Activated CD8-positive, alpha-beta memory T cell treated with anti-CD3 and anti-CD28 coated beads, Interleukin-2, amount 50 U/mL, for 24 hours (primary cell): ENCODE measurements around the gene GPC3.

Experiments
- DNase-seq: peaks from one replicate; pipeline ENCODE4 v3.0.0-alpha.2; 2020; ENCODE audit errors: extremely low read depth

GPC3 gene

DNA sequence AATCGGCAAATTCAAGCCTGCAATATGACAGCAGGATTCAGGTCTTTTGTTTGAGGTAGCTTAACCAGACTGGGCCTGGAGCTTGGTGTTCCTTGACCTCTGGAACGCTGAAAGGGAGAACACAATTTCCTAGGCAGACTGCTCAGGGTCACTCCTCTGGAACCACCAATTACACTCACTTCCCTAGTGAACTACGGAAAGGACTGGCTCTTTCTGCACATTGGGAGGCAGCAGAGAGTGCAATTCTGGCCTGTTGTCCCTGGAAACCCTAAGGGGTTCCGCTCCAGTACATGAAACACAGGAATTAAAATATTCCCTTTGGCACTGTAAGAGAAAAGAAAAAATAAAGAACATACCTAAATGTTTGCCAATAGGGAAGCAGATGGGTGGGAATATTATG, 58.6 kb downstream of the GPC3 start:
- DNase-seq: no peak

DNA sequence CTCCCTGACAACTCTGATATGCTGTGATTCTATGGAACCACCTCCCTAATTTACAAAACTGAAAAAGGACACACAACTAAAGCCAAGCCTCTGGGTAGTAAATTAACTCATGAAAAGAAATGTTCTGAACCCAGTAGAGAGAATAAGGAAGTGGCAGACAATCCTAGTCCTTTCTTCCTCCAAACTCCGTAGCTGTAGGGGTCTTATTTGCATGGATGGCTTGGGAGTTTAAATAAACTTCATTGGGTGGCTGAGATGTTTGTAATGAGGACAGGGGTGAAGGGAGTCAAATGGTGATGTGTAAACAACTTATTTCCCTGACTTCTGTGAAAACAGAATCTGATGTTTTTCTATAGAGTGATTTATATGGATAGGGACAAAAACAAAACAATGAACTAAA, 59.3 kb downstream of the GPC3 start:
- DNase-seq: no peak

- DNase-seq: no peak
Observed at GRCh38 chrX:133924548-133924947, 60.8 kb downstream of the GPC3 start.

DNA sequence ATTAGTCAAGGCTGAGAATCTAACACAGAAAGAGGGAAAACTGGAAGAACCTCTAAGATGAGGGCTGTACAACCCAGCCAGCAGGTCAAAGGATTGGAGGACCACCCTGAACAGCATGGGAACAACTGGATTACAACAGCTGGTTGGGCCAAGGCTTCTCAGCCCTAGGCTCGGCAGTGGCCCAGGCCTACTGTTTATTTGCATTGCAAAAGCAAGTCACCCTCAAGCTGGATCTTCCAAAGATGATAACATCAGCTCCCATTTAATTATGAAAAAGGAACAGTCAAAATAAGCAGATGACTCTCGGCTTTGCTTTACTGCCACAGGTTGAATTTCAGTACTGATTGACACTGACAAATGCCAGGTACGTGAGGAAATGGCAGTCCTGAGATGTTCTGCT, 61.8 kb downstream of the GPC3 start:
- no peak for DNase-seq

GRCh38 chrX:133923113-133923512, 62.3 kb downstream of the GPC3 start:
- DNase-seq: no peak

DNA sequence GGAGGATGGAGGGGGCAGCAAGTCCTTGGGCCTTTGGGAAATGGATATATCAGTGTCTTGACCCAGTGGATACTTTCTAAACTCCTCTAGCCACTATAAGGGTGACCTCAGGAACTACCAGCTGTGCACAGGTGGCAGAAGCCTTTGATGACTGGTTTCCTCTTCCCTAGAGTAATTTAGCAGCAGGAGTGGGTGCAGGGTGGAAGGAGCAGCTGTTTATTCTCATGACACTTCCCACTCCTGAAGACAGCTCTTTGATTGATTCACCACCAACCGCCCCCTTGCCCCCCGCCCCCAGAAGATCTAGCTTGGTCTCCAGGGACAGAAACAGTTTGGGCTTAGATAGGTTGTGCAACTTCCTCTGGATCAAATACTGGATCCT, 63.0 kb downstream of the GPC3 start:
- no peak for DNase-seq

DNA sequence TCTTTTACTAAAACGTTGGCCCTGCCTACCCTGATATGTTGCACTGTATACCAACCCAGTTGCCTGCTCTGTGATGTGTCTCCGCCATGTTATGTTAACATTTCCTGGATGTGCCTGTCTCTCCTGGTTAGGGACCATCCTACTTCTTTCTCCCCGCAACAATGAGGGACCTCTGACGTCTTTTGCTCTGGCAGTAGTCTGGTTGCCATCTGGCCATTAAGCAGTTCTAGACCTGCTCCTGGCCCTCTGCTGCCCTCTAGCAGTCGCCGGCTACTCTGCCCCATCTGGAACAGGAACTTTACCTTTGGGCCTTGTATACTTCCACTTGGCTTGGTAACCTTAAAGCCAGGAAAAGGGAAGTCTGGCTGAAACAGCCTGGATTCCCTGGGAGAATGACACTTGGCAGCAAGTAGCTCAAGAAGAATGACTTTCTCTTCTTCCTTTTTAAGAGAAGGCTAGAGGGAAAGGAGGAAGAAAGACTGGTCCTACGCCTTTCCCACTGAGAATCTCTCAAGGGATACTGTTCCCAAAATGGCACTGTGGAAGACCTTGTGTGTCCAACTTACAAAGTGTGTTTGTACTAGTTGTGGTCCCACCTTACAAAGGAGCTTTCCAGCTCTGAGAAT, 63.5 kb downstream of the GPC3 start:
- no peak for DNase-seq

DNA sequence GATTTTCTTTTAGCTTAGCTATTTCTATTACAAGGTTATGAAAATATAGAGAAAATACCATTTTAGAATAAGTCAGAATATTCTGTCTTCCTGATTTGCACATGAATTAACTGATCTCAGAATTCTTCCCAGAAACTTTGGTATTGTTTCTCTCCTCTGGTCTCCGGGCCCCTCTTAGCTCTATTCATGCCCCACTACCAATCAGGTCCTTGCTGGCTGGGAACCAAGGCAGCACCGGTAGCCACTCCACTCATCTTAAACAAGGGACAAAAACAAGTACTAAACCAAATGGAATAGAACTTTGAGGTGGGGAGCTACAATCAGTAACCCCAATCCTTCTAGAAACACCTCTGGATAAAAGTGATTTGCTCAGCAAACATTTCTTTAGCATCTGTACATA, 64.3 kb downstream of the GPC3 start:
- no peak for DNase-seq

- no peak for DNase-seq
Observed at GRCh38 chrX:133918361-133918771, 67.0 kb downstream of the GPC3 start.

- no peak for DNase-seq
Observed at GRCh38 chrX:133916984-133917722, 68.2 kb downstream of the GPC3 start.

- no peak for DNase-seq
Observed at GRCh38 chrX:133913658-133914388, 71.6 kb downstream of the GPC3 start.

- DNase-seq: no peak
Observed at GRCh38 chrX:133913009-133913408, 72.4 kb downstream of the GPC3 start.

GRCh38 chrX:133911825-133912495, 73.4 kb downstream of the GPC3 start:
- no peak for DNase-seq

GRCh38 chrX:133910539-133910938, 74.9 kb downstream of the GPC3 start:
- no peak for DNase-seq

GRCh38 chrX:133909888-133910287, 75.5 kb downstream of the GPC3 start:
- DNase-seq: no peak

GRCh38 chrX:133908223-133908955, 77.0 kb downstream of the GPC3 start:
- DNase-seq: no peak

DNA sequence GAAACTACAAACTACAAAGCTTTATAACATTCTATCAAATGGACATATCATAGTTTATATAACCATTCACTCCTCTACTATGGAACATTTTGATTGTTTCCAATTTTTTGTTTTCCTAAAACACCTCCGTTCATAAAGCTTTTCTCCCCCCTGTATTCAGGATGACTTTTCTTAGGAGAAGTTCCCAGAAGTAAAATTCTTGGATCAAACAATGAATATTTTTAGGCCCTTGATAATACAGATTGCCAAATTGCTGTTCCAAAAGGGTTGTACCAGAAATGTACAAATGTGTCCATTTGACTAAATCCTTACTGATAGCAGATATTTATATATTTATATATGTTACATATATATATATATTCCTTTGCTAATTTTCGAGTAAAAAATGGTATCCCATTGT, 77.8 kb downstream of the GPC3 start:
- DNase-seq: no peak

DNA sequence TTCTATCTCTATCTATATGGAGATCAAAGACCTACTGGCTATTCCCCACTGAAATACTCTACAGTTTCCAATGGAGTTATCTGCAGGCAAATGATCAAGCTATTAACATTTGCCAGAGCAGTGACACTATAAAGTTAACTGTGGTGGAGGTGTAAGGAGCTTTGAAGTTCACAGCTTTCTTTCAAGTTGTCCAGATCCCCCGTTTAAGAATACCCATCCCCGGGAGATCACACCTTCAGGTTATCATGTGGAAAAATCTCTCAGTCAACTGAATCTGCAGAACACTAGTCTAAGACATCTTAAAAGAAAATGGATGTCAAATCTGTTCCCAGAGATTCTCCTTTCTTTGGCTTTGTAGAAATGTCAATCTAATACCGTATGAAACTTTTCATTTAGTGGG, 80.1 kb downstream of the GPC3 start:
- DNase-seq: no peak

GRCh38 chrX:133897593-133898163, 87.7 kb downstream of the GPC3 start:
- no peak for DNase-seq

- no peak for DNase-seq
Observed at GRCh38 chrX:133892337-133892736, 93.1 kb downstream of the GPC3 start.

DNA sequence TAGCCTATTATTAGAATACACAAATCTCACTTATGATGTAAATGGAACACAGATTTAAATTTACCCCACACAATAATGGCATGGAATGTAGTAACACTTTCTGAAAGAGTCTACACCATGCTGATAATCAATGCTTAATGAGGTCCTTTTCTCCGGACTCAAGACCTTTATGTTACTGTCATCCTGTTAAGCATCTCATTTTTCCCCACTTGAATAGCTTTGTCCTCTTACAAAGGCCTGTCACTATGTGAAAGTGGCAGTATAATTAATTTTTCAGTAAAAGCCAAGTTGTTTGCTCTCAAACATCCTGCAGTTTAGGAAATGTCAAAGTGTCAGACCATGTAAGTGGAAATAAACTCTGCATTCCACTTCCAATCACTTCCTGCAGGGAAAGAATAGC, 96.4 kb downstream of the GPC3 start:
- no peak for DNase-seq
